GM12873 (cell line): ENCODE results near the gene SFMBT2.

Source experiments
- TF ChIP-seq, protein P1 (sequence below): IDR thresholded peaks from 2 replicates; pipeline ENCODE4 v1.5.1; 2012; ENCODE audit warnings: low read depth, mild to moderate bottlenecking, moderate library complexity, low read length, control low read depth; ENCODE audit not compliant: insufficient read depth; ENCODE audit errors: missing control alignments

SFMBT2 gene

DNA sequence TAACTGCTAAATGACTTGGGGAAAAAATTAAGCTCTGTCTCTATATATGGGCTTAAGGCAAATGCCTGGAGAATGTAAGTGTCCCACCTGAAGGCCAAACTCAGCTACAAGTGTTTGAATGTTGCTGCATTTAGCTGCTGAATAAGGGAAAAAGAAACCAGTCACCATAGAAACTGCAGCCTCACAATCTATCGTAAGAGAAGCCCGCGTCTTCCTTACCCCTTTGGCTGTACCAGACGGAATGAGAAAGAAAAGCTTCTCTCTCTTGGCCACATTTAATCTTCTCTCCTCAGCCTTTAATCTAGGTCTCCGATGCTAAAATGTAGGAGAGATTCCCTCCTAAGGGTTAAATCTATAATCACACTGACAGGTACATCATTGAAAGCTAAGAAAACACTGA lies 147.2 kb downstream of the SFMBT2 start:
- TF ChIP-seq, protein P1, sequence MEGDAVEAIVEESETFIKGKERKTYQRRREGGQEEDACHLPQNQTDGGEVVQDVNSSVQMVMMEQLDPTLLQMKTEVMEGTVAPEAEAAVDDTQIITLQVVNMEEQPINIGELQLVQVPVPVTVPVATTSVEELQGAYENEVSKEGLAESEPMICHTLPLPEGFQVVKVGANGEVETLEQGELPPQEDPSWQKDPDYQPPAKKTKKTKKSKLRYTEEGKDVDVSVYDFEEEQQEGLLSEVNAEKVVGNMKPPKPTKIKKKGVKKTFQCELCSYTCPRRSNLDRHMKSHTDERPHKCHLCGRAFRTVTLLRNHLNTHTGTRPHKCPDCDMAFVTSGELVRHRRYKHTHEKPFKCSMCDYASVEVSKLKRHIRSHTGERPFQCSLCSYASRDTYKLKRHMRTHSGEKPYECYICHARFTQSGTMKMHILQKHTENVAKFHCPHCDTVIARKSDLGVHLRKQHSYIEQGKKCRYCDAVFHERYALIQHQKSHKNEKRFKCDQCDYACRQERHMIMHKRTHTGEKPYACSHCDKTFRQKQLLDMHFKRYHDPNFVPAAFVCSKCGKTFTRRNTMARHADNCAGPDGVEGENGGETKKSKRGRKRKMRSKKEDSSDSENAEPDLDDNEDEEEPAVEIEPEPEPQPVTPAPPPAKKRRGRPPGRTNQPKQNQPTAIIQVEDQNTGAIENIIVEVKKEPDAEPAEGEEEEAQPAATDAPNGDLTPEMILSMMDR = no peak

DNA sequence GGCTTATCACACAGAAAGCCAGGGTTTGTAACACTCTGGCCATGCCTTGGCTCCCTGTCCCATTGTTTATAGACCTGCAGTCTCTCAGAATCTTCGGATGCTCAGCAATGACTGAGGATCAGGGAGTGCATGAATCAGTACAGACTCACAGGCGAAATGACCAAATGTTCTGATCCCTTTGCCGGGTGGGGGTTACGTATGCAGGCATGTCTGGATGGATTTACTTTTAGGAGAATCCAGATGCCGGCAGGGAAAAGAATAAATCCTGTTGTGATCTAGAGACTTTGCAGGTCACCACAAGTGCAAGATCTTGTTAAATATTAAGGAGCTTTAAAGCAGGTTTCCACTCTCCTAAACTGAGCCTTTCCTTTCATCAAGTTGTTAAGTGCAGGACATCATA lies 149.5 kb downstream of the SFMBT2 start:
- TF ChIP-seq, protein P1 = no peak

DNA sequence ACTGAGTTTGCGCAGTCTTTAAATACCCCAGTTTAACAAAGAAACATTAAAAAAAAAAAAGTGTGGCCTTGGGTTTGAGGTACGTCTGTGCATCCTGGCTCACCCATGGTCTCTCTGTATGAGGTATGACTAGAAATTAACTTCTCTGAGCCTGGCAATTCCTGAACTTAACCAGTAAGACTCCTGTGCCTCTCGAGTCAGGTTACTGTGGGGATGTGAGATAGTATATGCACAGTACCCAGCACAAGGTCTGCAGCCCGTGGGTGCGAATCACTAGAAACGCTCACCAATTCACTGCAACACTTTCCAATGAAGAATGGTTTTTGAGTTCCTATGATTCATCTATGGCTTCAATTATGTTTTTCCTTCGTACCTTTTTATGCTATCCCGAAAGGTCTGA lies 149.9 kb downstream of the SFMBT2 start:
- TF ChIP-seq, protein P1 = no peak

DNA sequence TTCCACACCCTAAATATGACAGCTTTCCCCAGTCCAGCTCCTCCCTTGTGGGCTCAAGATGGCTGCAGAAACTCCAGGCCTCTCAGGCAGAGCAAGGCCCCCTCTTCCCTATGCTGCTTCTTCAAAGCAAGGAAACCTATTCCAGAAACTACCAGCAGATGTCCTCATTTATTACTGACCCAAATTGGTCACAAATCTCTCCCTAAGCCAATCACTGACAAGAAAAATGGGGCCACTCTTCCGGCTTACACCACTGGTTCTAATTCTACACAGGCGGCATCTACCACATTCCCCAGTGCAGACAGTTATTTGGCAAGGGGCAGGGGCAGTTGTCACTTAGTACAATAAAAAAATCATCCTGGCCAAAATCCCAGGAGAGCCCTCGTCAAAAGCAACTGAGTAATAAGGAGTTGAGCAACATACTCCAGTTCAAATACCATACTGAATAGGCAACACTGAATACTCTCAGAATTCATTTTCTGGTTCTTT lies 150.4 kb downstream of the SFMBT2 start:
- TF ChIP-seq, protein P1 = peak; percentile 64

DNA sequence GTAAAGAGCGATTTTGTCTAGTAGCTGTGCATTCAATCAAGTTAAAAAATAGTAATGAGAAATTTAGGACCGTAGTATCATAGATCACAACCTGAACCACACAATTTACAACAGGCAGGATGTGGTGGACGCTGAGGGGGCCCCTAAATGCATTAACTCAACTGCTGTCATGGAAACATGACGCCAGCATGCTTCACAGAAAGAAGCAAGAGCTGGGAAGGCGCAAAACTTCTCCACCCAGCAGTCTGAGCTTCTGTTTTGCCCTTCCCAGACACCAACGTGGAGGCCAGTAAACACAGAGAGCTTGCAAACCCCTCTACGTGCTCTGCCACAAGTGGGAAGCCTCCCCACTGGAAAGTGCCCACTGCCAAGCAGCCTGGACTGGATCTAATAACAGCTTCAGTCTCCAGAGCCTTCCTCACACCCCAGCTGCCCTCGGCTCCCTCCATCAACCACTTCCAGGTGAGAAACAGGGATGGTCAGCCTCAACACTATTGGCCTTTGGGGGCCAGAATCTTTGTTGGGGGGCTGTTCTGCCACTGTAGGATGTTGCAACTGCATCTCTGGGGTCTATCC lies 151.8 kb downstream of the SFMBT2 start:
- TF ChIP-seq, protein P1 = no peak

DNA sequence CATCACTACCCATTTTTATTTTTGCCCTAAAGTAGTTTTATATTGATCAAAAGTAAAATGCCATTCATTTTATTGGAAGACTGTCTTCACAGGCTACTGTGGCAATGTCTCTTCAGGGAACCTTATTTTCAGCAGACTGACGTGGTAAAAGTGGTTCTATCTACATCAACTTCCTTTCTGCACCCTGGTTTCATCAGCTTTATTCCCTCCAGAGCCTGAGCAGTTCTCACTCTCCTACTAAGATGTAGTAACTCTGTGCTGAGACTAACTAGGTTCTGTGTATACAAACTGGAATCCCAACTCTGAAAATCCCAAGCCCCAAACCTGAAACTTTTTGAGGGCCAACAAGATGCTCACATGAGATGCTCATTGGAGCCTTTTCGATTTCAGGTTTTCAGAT lies 155.3 kb downstream of the SFMBT2 start:
- TF ChIP-seq, protein P1 = no peak

DNA sequence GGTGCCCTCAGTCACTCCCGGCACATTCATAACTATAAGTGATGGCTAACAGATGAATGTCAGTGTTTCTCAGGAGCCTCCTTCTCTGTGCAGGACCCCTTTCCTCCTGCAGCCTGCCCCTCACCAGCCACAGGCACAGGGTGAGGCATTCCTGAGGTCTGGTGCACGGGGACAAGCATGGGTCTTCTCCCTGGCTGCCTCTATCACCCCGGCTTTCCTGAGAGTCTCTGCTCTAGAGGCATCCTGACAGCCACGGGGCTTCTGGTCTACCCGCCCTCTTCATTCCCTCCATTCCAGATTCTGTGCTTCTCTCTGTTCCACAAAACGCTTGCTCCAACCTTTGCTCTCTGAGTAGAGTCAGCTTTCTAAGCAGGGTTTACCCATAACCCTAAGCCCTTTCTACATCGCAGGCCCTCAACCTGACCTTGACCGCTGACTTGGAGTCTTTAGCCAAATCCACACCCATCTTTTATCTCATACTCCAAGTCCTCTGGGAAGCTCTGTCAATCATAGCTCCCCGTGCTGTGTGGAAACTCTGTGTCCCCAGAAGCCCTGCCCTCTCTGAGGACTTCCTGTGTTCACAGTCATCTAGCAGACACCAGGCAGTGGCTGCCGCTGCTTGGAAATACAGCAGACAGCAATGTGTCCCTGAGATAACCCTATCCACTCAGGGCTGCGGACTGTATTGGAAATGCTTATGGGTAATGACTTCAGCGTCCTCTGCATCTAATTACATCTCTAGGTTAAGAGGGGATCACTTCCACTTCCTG lies 159.0 kb downstream of the SFMBT2 start:
- TF ChIP-seq, protein P1 = no peak
